ENCODE results near the gene LSM14A.
"Not testable (repeated sequence)": the region's sequence is repeated elsewhere in the genome, so short reads cannot be mapped to it uniquely, and the experiment has no call there.

The LSM14A gene

DNA sequence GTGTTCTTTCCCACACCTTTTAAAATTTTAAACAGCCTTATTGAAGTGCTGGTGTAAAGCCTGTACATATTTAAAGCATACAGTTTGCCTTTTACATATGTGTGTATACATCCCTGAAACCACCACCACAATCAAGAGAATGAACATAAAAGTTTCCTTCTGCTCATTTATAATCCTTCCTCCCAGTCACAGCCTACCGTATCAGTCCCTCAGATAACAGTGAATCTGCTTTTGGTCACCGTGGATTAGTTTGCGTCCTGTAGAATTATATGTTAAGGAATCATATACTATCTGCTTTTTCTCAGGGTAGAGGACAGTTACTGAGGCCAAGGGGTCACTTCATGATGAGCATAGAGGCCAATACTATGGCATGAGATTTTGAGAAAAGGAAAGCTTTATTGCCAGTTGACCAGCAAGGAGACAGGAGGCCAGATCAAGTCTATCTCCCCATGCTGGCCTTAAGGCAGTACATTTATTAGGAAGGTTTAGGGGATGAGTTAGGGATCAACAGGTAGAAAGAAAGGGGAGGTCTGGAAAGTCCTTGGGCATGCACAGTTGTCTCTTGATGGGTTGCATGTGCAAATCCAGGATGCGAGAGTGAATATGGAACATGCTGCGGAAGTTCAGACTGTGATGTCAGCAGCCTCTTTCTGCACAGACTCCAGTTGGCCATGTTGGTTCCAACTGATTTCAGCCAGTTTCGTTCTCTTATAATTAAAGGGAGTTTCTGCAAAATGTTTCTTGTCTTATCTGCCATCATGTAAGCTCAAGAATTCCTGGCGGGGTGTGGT is 36.3 kb upstream of the LSM14A start:
- no peak overlapping the region for H3K27ac ChIP-seq (ENCODE audit: low read depth, low read length)
- H3K4me3 ChIP-seq (ENCODE audit: low read depth, low read length) = no peak overlapping the region
- H3K36me3 ChIP-seq (ENCODE audit: insufficient read depth, low read length) = no peaks in the 10 kb centered on the region
- no peaks in the 10 kb centered on the region for H3K27me3 ChIP-seq (ENCODE audit: insufficient read depth, low read length)
- H3K79me2 ChIP-seq (ENCODE audit: control insufficient read depth, insufficient read depth, low read length, unreplicated experiment) = no peaks in the 10 kb centered on the region
- H2AFZ ChIP-seq (ENCODE audit: low read length, unreplicated experiment) = no peak overlapping the region
- H3K4me1 ChIP-seq (ENCODE audit: control insufficient read depth, insufficient read depth, low read length, unreplicated experiment) = no peaks in the 10 kb centered on the region

DNA sequence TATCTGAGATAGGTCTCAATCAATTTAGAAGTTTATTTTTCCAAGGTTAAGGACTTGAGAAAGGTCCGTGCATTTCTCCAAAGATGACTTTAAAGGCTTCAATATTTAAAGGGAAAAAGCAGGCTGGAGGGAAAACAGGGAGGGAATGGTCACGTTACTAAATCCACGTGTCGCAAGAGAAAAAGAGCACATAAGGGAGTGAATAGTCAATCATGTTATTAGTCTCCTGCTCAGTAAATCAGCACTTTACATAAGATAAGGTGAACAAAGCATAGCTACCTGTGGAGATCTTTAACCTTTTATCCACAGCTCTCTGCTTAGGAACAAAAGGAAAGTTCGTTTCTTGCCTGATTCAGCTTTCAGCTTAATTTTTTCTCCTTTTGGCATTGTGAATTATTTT is 31.3 kb upstream of the LSM14A start:
- Histone ChIP-seq H3K36me3 (ENCODE audit: insufficient read depth, low read length) (no peaks in the 10 kb centered on the region), H3K4me1 (ENCODE audit: control insufficient read depth, insufficient read depth, low read length, unreplicated experiment) (no peaks in the 10 kb centered on the region), H3K79me2 (ENCODE audit: control insufficient read depth, insufficient read depth, low read length, unreplicated experiment) (no peaks in the 10 kb centered on the region), H3K27me3 (ENCODE audit: insufficient read depth, low read length) (no peaks in the 10 kb centered on the region), H2AFZ (ENCODE audit: low read length, unreplicated experiment) (peak overlapping the region; percentile 38), H3K4me3 (ENCODE audit: low read depth, low read length) (no peak overlapping the region), H3K27ac (ENCODE audit: low read depth, low read length) (no peak overlapping the region)

DNA sequence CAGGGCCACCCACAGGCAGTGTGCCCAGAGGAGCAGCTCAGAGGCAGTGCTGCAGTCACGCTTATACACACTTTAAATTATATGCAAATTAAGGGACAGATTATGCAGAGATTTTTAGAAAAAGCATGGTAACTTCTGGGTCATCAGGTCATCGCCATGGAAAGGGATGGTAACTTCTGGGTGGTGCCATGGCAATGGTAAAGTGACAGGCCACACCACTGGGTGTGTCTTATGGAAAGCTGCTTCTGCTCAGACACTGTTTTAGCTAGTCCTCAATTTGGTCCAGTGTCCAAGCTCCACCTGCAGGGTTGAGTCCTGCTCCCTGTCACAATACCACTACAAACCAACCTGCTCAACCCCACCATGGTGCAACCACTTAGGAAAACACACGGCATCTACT is 29.9 kb upstream of the LSM14A start:
- Histone ChIP-seq H3K79me2 (ENCODE audit: control insufficient read depth, insufficient read depth, low read length, unreplicated experiment) (no peaks in the 10 kb centered on the region), H3K4me1 (ENCODE audit: control insufficient read depth, insufficient read depth, low read length, unreplicated experiment) (no peaks in the 10 kb centered on the region), H3K27ac (ENCODE audit: low read depth, low read length) (no peak overlapping the region), H3K36me3 (ENCODE audit: insufficient read depth, low read length) (no peaks in the 10 kb centered on the region), H3K27me3 (ENCODE audit: insufficient read depth, low read length) (no peaks in the 10 kb centered on the region), H3K4me3 (ENCODE audit: low read depth, low read length) (no peak overlapping the region), H2AFZ (ENCODE audit: low read length, unreplicated experiment) (no peak overlapping the region)

DNA sequence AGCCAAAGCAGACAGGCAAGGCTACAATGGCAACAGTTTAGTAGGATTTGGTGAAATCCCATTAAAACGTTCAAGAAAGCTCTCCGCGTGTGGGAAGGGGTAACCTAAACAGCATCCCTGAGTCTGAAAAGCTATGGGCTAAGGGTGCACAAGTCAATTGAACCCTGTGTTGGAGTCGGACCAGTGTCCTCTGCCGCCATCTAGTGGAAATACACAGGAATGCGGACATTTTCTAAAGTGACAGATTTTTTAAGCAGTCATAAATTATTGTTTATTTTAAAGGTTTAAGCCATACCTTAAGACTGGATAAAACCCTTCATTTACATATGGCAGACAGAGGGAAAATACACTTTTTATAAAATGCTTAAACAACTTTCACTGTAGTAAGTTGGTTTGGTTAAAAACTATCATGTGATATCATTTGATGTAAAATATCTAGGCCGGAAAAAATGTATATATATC is 26.5 kb upstream of the LSM14A start:
- no peaks in the 10 kb centered on the region for H3K4me1 ChIP-seq (ENCODE audit: control insufficient read depth, insufficient read depth, low read length, unreplicated experiment)
- H3K4me3 ChIP-seq (ENCODE audit: low read depth, low read length) = no peak overlapping the region
- H3K27me3 ChIP-seq (ENCODE audit: insufficient read depth, low read length) = no peaks in the 10 kb centered on the region
- H2AFZ ChIP-seq (ENCODE audit: low read length, unreplicated experiment) = no peak overlapping the region
- no peaks in the 10 kb centered on the region for H3K79me2 ChIP-seq (ENCODE audit: control insufficient read depth, insufficient read depth, low read length, unreplicated experiment)
- H3K36me3 ChIP-seq (ENCODE audit: insufficient read depth, low read length) = no peaks in the 10 kb centered on the region
- H3K27ac ChIP-seq (ENCODE audit: low read depth, low read length) = no peak overlapping the region

DNA sequence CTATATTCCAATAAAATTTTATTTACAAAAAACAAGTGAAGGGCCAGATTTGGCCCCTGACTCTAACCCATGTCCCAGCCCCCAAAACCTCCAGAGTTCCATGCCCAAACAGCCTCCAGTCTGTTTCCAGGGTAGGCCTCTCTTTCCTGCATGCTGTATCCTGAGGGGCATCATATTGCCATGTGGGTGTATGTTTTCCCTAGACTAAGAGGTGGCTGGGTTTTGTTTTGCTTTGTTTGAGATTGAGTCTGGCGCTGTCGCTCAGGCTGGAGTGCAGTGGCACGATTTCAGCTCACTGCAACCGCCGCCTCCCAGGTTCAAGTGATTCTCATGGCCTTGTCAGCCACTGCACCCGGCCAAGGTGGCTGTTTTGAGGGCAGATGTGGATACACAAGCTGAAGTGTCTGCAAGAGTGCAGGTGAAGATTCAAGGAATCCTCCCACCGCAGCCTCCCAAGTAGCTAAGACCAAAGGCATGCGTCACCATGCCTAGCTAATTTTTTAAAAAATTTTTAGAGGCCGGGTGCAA is 23.6 kb upstream of the LSM14A start:
- Histone ChIP-seq H3K27ac (ENCODE audit: low read depth, low read length) (no peak overlapping the region), H3K4me1 (ENCODE audit: control insufficient read depth, insufficient read depth, low read length, unreplicated experiment) (no peaks in the 10 kb centered on the region), H3K27me3 (ENCODE audit: insufficient read depth, low read length) (no peaks in the 10 kb centered on the region), H3K36me3 (ENCODE audit: insufficient read depth, low read length) (no peaks in the 10 kb centered on the region), H2AFZ (ENCODE audit: low read length, unreplicated experiment) (no peak overlapping the region), H3K79me2 (ENCODE audit: control insufficient read depth, insufficient read depth, low read length, unreplicated experiment) (no peaks in the 10 kb centered on the region), H3K4me3 (ENCODE audit: low read depth, low read length) (no peak overlapping the region)

DNA sequence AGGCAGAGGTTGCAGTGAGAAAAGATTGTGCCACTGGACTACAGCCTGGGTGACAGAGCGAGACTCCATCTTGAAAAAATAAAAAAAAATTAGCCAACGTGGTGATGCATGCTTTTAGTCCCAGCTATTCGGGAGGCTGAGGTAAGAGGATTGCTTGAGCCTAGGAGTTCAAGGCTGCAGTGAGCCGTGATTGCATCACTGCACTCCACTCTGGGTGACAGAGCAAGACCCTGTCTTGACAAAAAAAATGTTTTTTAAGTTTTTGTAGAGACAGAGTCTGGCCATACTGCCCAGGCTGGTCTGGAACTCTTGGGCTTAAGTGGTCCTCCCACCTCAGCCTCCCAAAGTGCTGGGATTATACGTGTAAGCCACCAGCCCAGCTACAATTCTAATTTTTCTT is 22.4 kb upstream of the LSM14A start:
- H3K4me1 ChIP-seq (ENCODE audit: control insufficient read depth, insufficient read depth, low read length, unreplicated experiment) = no peaks in the 10 kb centered on the region
- H3K4me3 ChIP-seq (ENCODE audit: low read depth, low read length) = no peak overlapping the region
- H3K27ac ChIP-seq (ENCODE audit: low read depth, low read length) = no peak overlapping the region
- H3K27me3 ChIP-seq (ENCODE audit: insufficient read depth, low read length) = no peaks in the 10 kb centered on the region
- H2AFZ ChIP-seq (ENCODE audit: low read length, unreplicated experiment) = no peak overlapping the region
- H3K79me2 ChIP-seq (ENCODE audit: control insufficient read depth, insufficient read depth, low read length, unreplicated experiment) = no peaks in the 10 kb centered on the region
- no peaks in the 10 kb centered on the region for H3K36me3 ChIP-seq (ENCODE audit: insufficient read depth, low read length)

DNA sequence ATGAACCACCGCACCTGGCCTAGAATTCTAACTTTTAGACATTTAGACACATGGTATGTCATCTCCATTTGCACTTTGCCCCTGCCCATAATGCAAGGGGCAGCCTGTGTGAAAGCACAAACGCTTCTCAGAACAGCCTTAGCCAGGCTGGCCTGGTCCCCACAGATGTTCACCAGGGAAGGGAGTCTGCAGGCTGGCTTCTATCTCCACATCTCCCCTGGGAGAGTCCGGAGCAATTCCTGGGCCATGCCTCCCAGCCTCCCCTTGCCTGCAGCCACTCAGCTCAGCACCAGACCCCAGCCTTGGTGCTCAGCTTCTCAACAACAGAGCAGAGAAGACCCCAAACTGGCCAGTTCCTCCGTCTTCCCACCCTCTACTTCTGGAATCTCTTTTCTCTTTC is 21.7 kb upstream of the LSM14A start:
- no peak overlapping the region for H2AFZ ChIP-seq (ENCODE audit: low read length, unreplicated experiment)
- H3K79me2 ChIP-seq (ENCODE audit: control insufficient read depth, insufficient read depth, low read length, unreplicated experiment) = no peaks in the 10 kb centered on the region
- H3K36me3 ChIP-seq (ENCODE audit: insufficient read depth, low read length) = no peaks in the 10 kb centered on the region
- H3K27me3 ChIP-seq (ENCODE audit: insufficient read depth, low read length) = no peaks in the 10 kb centered on the region
- no peak overlapping the region for H3K4me3 ChIP-seq (ENCODE audit: low read depth, low read length)
- H3K4me1 ChIP-seq (ENCODE audit: control insufficient read depth, insufficient read depth, low read length, unreplicated experiment) = no peaks in the 10 kb centered on the region
- H3K27ac ChIP-seq (ENCODE audit: low read depth, low read length) = no peak overlapping the region

DNA sequence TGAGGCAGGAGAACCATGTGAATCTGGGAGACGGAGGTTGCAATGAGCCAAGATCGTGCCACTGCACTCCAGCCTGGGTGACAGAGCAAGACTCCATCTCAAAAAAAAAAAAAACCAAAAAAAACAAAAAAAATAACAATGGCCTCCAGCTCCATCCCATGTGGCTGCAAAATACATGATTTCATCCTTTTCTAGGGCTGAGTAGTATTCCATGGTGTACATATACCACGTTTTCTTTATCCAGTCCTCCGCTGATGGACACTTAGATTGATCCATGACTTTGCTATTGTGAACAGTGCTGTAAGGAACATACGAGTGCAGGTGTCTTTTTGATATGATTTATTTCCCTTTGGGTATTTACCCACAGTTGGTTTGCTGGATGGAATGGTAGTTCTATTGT is 20.9 kb upstream of the LSM14A start:
- Histone ChIP-seq H3K79me2 (ENCODE audit: control insufficient read depth, insufficient read depth, low read length, unreplicated experiment) (no peaks in the 10 kb centered on the region), H3K4me1 (ENCODE audit: control insufficient read depth, insufficient read depth, low read length, unreplicated experiment) (no peaks in the 10 kb centered on the region), H3K27ac (ENCODE audit: low read depth, low read length) (no peak overlapping the region), H3K27me3 (ENCODE audit: insufficient read depth, low read length) (no peaks in the 10 kb centered on the region), H3K36me3 (ENCODE audit: insufficient read depth, low read length) (no peaks in the 10 kb centered on the region), H2AFZ (ENCODE audit: low read length, unreplicated experiment) (no peak overlapping the region), H3K4me3 (ENCODE audit: low read depth, low read length) (no peak overlapping the region)

DNA sequence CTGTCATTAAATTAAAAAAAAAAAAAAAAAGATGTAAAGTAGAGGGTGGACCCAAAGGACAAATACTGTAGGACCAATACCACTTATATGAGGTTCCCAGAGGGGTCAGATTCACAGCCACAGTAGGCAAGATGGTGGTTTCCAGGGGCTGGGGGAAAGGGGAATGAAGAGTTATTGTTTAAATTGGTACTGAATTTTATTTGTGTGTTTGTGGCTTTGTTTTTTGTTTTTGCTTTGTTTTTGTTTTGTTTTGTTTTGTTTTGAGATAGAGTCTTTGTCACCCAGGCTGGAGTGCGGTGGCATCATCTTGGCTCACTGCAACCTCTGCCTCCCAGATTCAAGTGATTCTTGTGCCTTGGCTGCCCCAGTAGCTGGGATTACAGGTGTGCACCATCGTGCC is 17.9 kb upstream of the LSM14A start:
- Histone ChIP-seq H3K27ac (ENCODE audit: low read depth, low read length) (no peak overlapping the region), H3K4me1 (ENCODE audit: control insufficient read depth, insufficient read depth, low read length, unreplicated experiment) (no peaks in the 10 kb centered on the region), H3K36me3 (ENCODE audit: insufficient read depth, low read length) (no peaks in the 10 kb centered on the region), H2AFZ (ENCODE audit: low read length, unreplicated experiment) (no peak overlapping the region), H3K27me3 (ENCODE audit: insufficient read depth, low read length) (no peaks in the 10 kb centered on the region), H3K4me3 (ENCODE audit: low read depth, low read length) (no peak overlapping the region), H3K79me2 (ENCODE audit: control insufficient read depth, insufficient read depth, low read length, unreplicated experiment) (no peaks in the 10 kb centered on the region)

DNA sequence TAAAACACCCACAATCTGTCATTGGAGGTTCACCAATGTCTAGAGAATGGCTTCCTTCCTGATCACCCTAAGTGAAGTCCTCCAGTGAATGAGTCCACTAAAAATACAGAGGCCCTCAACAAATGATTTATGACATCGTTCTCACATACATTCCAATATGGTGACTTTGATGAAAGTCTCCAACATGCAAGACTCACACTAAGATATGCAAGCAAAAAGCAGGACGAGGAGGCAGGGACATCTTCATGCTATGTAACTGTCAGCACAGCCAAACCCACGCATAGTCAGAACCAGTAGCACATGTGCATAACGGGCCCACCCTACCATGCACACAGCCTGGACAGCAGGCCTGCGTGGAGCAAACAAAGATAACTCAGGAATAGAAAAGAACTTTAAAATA is 16.6 kb upstream of the LSM14A start:
- Histone ChIP-seq H3K27ac (ENCODE audit: low read depth, low read length) (no peak overlapping the region), H3K4me3 (ENCODE audit: low read depth, low read length) (no peak overlapping the region), H3K27me3 (ENCODE audit: insufficient read depth, low read length) (no peaks in the 10 kb centered on the region), H3K79me2 (ENCODE audit: control insufficient read depth, insufficient read depth, low read length, unreplicated experiment) (no peaks in the 10 kb centered on the region), H2AFZ (ENCODE audit: low read length, unreplicated experiment) (no peak overlapping the region), H3K4me1 (ENCODE audit: control insufficient read depth, insufficient read depth, low read length, unreplicated experiment) (no peaks in the 10 kb centered on the region), H3K36me3 (ENCODE audit: insufficient read depth, low read length) (no peaks in the 10 kb centered on the region)

DNA sequence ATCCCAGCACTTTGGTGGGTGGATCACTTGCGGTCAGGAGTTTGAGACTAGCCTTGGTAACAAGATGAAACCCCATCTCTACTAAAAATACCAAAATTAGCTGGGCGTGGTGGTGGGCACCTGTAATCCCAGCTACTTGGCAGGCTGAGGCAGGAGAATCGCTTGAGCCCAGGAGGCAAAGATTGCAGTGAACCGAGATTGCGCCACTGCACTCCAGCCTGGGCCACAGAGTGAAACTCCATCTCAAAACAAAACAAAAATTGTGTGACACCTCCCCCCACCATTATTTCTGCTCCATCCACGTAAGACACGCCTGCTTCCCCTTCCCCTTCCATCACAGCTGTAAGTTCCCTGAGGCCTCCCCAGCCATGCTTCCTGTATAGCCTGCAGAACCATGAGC is 13.3 kb upstream of the LSM14A start:
- not testable (repeated sequence) for H3K4me1 ChIP-seq (ENCODE audit: control insufficient read depth, insufficient read depth, low read length, unreplicated experiment)

More for the DNA sequence above, 13.3 kb upstream of the LSM14A start:
- H3K27me3 ChIP-seq (ENCODE audit: insufficient read depth, low read length); H3K36me3 ChIP-seq (ENCODE audit: insufficient read depth, low read length); H3K79me2 ChIP-seq (ENCODE audit: control insufficient read depth, insufficient read depth, low read length, unreplicated experiment); H2AFZ ChIP-seq (ENCODE audit: low read length, unreplicated experiment); H3K27ac ChIP-seq (ENCODE audit: low read depth, low read length); H3K4me3 ChIP-seq (ENCODE audit: low read depth, low read length): not testable (repeated sequence)
